WTC11 (cell line): ENCODE measurements around the gene RBM20.

Source experiments
- ESRRA ChIP-seq: sonication (generic); formaldehyde crosslinking; IDR thresholded peaks from 2 replicates; pipeline ENCODE4 v1.8.1; 2022; ENCODE audit warnings: mild to moderate bottlenecking, missing genetic modification reagents, borderline replicate concordance
- NR1H2 ChIP-seq: sonication (generic); formaldehyde crosslinking; IDR thresholded peaks from 2 replicates; pipeline ENCODE4 v1.9.0; 2021; ENCODE audit warnings: mild to moderate bottlenecking, moderate library complexity, missing genetic modification reagents
- NR2C2 ChIP-seq: sonication (generic); formaldehyde crosslinking; IDR thresholded peaks from 2 replicates; pipeline ENCODE4 v1.8.0; 2022; ENCODE audit warnings: mild to moderate bottlenecking, missing genetic modification reagents
- NR3C1 ChIP-seq: sonication (generic); formaldehyde crosslinking; conservative IDR thresholded peaks from 2 replicates; pipeline ENCODE4 v1.8.1; 2023; ENCODE audit warnings: low read depth, mild to moderate bottlenecking, missing genetic modification reagents
- TCF7 ChIP-seq: sonication (generic); formaldehyde crosslinking; IDR thresholded peaks from 2 replicates; pipeline ENCODE4 v1.8.0; 2022; ENCODE audit warnings: mild to moderate bottlenecking, low read depth, missing genetic modification reagents, moderate library complexity
- TF ChIP-seq, protein P1 (sequence below): fragments of 200-600 bp; IDR thresholded peaks from 2 replicates; pipeline ENCODE4 v1.8.0; 2022; ENCODE audit warnings: antibody characterized with exemption
- TF ChIP-seq, protein P2 (sequence below): sonication (generic); formaldehyde crosslinking; IDR thresholded peaks from 2 replicates; pipeline ENCODE4 v1.8.1; 2023; ENCODE audit warnings: mild to moderate bottlenecking, missing genetic modification reagents, borderline replicate concordance
- TF ChIP-seq, protein P3 (sequence below): sonication (generic); formaldehyde crosslinking; IDR thresholded peaks from 2 replicates; pipeline ENCODE4 v1.8.1; 2023; ENCODE audit warnings: mild to moderate bottlenecking, missing genetic modification reagents
- TF ChIP-seq, protein P4 (sequence below): sonication (generic); formaldehyde crosslinking; IDR thresholded peaks from 2 replicates; pipeline ENCODE4 v1.8.1; 2022; ENCODE audit warnings: low read depth, missing genetic modification reagents, borderline replicate concordance

DNA sequence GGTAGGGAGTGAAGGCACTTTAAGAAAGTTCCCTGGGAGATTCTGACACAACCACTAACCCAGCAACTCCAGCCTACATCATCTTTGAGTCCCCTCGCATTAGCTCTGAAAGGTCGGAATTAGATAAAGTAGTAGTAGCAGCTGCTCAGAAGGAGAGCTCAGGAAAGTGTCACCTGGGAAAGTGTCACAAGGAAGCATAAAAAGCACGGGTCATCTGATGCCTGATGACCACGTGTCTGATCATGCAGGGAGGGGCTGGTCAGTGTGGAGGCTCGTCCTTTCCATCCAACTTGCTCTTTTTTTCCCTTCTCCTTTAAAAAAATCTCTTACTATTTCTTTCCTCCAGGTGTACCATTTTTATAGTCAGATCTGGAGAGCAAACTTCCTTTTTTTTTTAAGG lies 180.5 kb downstream of the RBM20 start:
- TF ChIP-seq, protein P1, sequence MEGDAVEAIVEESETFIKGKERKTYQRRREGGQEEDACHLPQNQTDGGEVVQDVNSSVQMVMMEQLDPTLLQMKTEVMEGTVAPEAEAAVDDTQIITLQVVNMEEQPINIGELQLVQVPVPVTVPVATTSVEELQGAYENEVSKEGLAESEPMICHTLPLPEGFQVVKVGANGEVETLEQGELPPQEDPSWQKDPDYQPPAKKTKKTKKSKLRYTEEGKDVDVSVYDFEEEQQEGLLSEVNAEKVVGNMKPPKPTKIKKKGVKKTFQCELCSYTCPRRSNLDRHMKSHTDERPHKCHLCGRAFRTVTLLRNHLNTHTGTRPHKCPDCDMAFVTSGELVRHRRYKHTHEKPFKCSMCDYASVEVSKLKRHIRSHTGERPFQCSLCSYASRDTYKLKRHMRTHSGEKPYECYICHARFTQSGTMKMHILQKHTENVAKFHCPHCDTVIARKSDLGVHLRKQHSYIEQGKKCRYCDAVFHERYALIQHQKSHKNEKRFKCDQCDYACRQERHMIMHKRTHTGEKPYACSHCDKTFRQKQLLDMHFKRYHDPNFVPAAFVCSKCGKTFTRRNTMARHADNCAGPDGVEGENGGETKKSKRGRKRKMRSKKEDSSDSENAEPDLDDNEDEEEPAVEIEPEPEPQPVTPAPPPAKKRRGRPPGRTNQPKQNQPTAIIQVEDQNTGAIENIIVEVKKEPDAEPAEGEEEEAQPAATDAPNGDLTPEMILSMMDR, result no peak
- no peak for TF ChIP-seq TCF7 (CRISPR knock-in tag)
- TF ChIP-seq NR1H2, result no peak
- TF ChIP-seq, protein P2, sequence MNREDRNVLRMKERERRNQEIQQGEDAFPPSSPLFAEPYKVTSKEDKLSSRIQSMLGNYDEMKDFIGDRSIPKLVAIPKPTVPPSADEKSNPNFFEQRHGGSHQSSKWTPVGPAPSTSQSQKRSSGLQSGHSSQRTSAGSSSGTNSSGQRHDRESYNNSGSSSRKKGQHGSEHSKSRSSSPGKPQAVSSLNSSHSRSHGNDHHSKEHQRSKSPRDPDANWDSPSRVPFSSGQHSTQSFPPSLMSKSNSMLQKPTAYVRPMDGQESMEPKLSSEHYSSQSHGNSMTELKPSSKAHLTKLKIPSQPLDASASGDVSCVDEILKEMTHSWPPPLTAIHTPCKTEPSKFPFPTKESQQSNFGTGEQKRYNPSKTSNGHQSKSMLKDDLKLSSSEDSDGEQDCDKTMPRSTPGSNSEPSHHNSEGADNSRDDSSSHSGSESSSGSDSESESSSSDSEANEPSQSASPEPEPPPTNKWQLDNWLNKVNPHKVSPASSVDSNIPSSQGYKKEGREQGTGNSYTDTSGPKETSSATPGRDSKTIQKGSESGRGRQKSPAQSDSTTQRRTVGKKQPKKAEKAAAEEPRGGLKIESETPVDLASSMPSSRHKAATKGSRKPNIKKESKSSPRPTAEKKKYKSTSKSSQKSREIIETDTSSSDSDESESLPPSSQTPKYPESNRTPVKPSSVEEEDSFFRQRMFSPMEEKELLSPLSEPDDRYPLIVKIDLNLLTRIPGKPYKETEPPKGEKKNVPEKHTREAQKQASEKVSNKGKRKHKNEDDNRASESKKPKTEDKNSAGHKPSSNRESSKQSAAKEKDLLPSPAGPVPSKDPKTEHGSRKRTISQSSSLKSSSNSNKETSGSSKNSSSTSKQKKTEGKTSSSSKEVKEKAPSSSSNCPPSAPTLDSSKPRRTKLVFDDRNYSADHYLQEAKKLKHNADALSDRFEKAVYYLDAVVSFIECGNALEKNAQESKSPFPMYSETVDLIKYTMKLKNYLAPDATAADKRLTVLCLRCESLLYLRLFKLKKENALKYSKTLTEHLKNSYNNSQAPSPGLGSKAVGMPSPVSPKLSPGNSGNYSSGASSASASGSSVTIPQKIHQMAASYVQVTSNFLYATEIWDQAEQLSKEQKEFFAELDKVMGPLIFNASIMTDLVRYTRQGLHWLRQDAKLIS, result no peak
- TF ChIP-seq NR3C1 (CRISPR knock-in tag), result no peak
- TF ChIP-seq, protein P3, sequence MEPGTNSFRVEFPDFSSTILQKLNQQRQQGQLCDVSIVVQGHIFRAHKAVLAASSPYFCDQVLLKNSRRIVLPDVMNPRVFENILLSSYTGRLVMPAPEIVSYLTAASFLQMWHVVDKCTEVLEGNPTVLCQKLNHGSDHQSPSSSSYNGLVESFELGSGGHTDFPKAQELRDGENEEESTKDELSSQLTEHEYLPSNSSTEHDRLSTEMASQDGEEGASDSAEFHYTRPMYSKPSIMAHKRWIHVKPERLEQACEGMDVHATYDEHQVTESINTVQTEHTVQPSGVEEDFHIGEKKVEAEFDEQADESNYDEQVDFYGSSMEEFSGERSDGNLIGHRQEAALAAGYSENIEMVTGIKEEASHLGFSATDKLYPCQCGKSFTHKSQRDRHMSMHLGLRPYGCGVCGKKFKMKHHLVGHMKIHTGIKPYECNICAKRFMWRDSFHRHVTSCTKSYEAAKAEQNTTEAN (CRISPR knock-in tag), result no peak
- TF ChIP-seq NR2C2 (CRISPR knock-in tag), result no peak
- TF ChIP-seq, protein P4, sequence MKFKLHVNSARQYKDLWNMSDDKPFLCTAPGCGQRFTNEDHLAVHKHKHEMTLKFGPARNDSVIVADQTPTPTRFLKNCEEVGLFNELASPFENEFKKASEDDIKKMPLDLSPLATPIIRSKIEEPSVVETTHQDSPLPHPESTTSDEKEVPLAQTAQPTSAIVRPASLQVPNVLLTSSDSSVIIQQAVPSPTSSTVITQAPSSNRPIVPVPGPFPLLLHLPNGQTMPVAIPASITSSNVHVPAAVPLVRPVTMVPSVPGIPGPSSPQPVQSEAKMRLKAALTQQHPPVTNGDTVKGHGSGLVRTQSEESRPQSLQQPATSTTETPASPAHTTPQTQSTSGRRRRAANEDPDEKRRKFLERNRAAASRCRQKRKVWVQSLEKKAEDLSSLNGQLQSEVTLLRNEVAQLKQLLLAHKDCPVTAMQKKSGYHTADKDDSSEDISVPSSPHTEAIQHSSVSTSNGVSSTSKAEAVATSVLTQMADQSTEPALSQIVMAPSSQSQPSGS (CRISPR knock-in tag), result no peak
- no peak for TF ChIP-seq ESRRA (CRISPR knock-in tag)
